IMR-90 (cell line): ENCODE data around the gene SGCE. TPM values are rescaled to one million over a fixed set of nuclear protein-coding genes. Genes with fewer than 3 reads are reported as not detected.

Experiments
- ATAC-seq: fragments of 200-7000 bp; cut with Tn5 transposase; 2 replicates; pipeline ENCODE4 v1.9.1; 2020; ENCODE audit warnings: low read depth, mild to moderate bottlenecking, moderate library complexity
- BruUV-seq: library from RNA; stranded (reverse); fragments of 400-500 nt; replicated peaks from 2 replicates; lab custom pipeline; 2021; lab: Mats Ljungman, UMichigan
- CTCF ChIA-PET: fragments of 300-600 bp; formaldehyde crosslinking; extraction: SDS; loops from one replicate; lab custom pipeline; 2021; ENCODE audit warnings: antibody characterized with exemption; lab: Yijun Ruan, JAX
- POLR2A ChIA-PET: fragments of 300-600 bp; sonication (Branson Sonifier 250); formaldehyde crosslinking; loops from one replicate; lab custom pipeline; 2022; ENCODE audit warnings: antibody characterized with exemption; ENCODE audit not compliant: unreplicated experiment; lab: Charles Lee
- DNase-seq: peaks from one replicate; pipeline ENCODE4 v3.0.0; 2013
- H2AFZ ChIP-seq: replicated peaks from 2 replicates; pipeline ENCODE3; 2013; ENCODE audit warnings: low read length, mild to moderate bottlenecking; ENCODE audit not compliant: poor library complexity
- H2AK5ac ChIP-seq: 2 replicates; pipeline ENCODE4 v1.6.1; 2013; ENCODE audit warnings: low read depth, low read length, inconsistent platforms
- H2AK9ac ChIP-seq: replicated peaks from 2 replicates; pipeline ENCODE3; 2013; ENCODE audit warnings: mild to moderate bottlenecking, low read depth, low read length, moderate library complexity; ENCODE audit not compliant: poor library complexity
- H2BK120ac ChIP-seq: 2 replicates; pipeline ENCODE4 v1.6.1; 2013; ENCODE audit warnings: low read depth, low read length, inconsistent platforms
- H2BK15ac ChIP-seq: 3 replicates; pipeline ENCODE4 v1.6.1; 2013; ENCODE audit warnings: low read depth, low read length, inconsistent platforms
- H2BK20ac ChIP-seq: 2 replicates; pipeline ENCODE4 v1.6.1; 2013; ENCODE audit warnings: low read depth, mild to moderate bottlenecking, inconsistent platforms, low read length, moderate library complexity
- H2BK5ac ChIP-seq: 2 replicates; pipeline ENCODE4 v1.6.1; 2013; ENCODE audit warnings: mild to moderate bottlenecking, low read depth, low read length, inconsistent platforms; ENCODE audit not compliant: poor library complexity, severe bottlenecking
- H3K14ac ChIP-seq: replicated peaks from 2 replicates; pipeline ENCODE4 v1.6.1; 2013; ENCODE audit warnings: low read depth, low read length, inconsistent platforms
- H3K18ac ChIP-seq: 2 replicates; pipeline ENCODE4 v1.6.1; 2013; ENCODE audit warnings: low read depth, low read length, control low read depth
- H3K23ac ChIP-seq: 2 replicates; pipeline ENCODE4 v1.6.1; 2013; ENCODE audit warnings: low read depth, low read length, inconsistent platforms
- H3K27ac ChIP-seq: 2 replicates; pipeline ENCODE4 v1.5.1; 2013; ENCODE audit warnings: mild to moderate bottlenecking, control low read depth, low read length; ENCODE audit not compliant: insufficient read depth
- H3K27me3 ChIP-seq: 2 replicates; pipeline ENCODE4 v1.6.1; 2013; ENCODE audit warnings: low read length; ENCODE audit not compliant: control insufficient read depth, insufficient read depth
- H3K36me3 ChIP-seq: 2 replicates; pipeline ENCODE4 v1.6.1; 2013; ENCODE audit warnings: low read length, mixed read lengths; ENCODE audit not compliant: control insufficient read depth, insufficient read depth
- H3K4ac ChIP-seq: 2 replicates; pipeline ENCODE4 v1.6.1; 2013; ENCODE audit warnings: low read depth, low read length, inconsistent platforms
- H3K4me1 ChIP-seq: 2 replicates; pipeline ENCODE4 v1.6.1; 2013; ENCODE audit warnings: low read length, mixed read lengths; ENCODE audit not compliant: control insufficient read depth, insufficient read depth
- H3K4me2 ChIP-seq: 2 replicates; pipeline ENCODE4 v1.6.1; 2013; ENCODE audit warnings: low read depth, mild to moderate bottlenecking, control low read depth, low read length, moderate library complexity
- H3K4me3 ChIP-seq: 2 replicates; pipeline ENCODE4 v1.5.1; 2013; ENCODE audit warnings: low read depth, mild to moderate bottlenecking, control low read depth, low read length, moderate library complexity; ENCODE audit not compliant: insufficient read depth
- H3K56ac ChIP-seq: 2 replicates; pipeline ENCODE4 v1.6.1; 2013; ENCODE audit warnings: low read length, inconsistent platforms; ENCODE audit not compliant: insufficient read depth; ENCODE audit errors: extremely low read depth
- H3K79me1 ChIP-seq, 2 experiments: 2 replicates each; pipeline ENCODE4 v1.6.1; 2013; ENCODE audit warnings: low read length in 2 of 2, inconsistent platforms in 1 of 2, low read depth in 1 of 2
- H3K9ac ChIP-seq: 2 replicates; pipeline ENCODE4 v1.6.1; 2013; ENCODE audit warnings: low read depth, low read length, control low read depth
- H3K9me1 ChIP-seq: 2 replicates; pipeline ENCODE4 v1.6.1; 2013; ENCODE audit warnings: low read length, inconsistent platforms; ENCODE audit not compliant: insufficient read depth
- H3K9me3 ChIP-seq: 2 replicates; pipeline ENCODE4 v1.6.1; 2013; ENCODE audit warnings: low read length; ENCODE audit not compliant: control insufficient read depth, insufficient read depth
- H4K20me1 ChIP-seq: 2 replicates; pipeline ENCODE4 v1.6.1; 2013; ENCODE audit warnings: low read length, inconsistent platforms; ENCODE audit not compliant: insufficient read depth
- H4K5ac ChIP-seq: 2 replicates; pipeline ENCODE4 v1.6.1; 2013; ENCODE audit warnings: mild to moderate bottlenecking, low read depth, low read length, control low read depth
- H4K8ac ChIP-seq, 2 experiments: 2 replicates each; pipeline ENCODE4 v1.6.1; 2013; ENCODE audit warnings: low read depth in 2 of 2, low read length in 2 of 2, control low read depth in 1 of 2, inconsistent platforms in 1 of 2
- H4K91ac ChIP-seq: 2 replicates; pipeline ENCODE4 v1.6.1; 2013; ENCODE audit warnings: low read depth, low read length, inconsistent platforms; ENCODE audit not compliant: insufficient read depth
- BHLHE40 ChIP-seq: fragments of 150-350 bp; IDR thresholded peaks from 2 replicates; pipeline ENCODE4 v1.6.1; 2016; ENCODE audit warnings: mild to moderate bottlenecking, low read depth, low read length
- CEBPB ChIP-seq: IDR thresholded peaks from 2 replicates; pipeline ENCODE4 v1.6.1; 2012; ENCODE audit warnings: low read depth, low read length, improper control_type of control experiment
- CHD1 ChIP-seq: IDR thresholded peaks from 2 replicates; pipeline ENCODE4 v1.6.1; 2012; ENCODE audit warnings: low read depth, low read length, improper control_type of control experiment
- CTCF ChIP-seq: conservative IDR thresholded peaks from 2 replicates; pipeline ENCODE4 v1.5.1; 2012; ENCODE audit warnings: mild to moderate bottlenecking, low read depth, low read length, improper control_type of control experiment
- ELK1 ChIP-seq: fragments of 150-350 bp; IDR thresholded peaks from 2 replicates; pipeline ENCODE4 v1.6.1; 2016; ENCODE audit warnings: low read depth, mild to moderate bottlenecking, low read length, moderate library complexity, borderline replicate concordance
- FOS ChIP-seq: fragments of 150-350 bp; IDR thresholded peaks from 2 replicates; pipeline ENCODE4 v1.6.1; 2016; ENCODE audit warnings: low read depth, low read length
- MAFK ChIP-seq: IDR thresholded peaks from 2 replicates; pipeline ENCODE4 v1.6.1; 2012; ENCODE audit warnings: low read depth, low read length, improper control_type of control experiment
- MAZ ChIP-seq: IDR thresholded peaks from 2 replicates; pipeline ENCODE4 v1.6.1; 2012; ENCODE audit warnings: low read depth, mild to moderate bottlenecking, low read length, improper control_type of control experiment, moderate library complexity, borderline replicate concordance
- MXI1 ChIP-seq: IDR thresholded peaks from 2 replicates; pipeline ENCODE4 v1.6.1; 2012; ENCODE audit warnings: low read depth, mild to moderate bottlenecking, low read length, moderate library complexity, borderline replicate concordance
- NFE2L2 ChIP-seq: fragments of 150-350 bp; IDR thresholded peaks from 2 replicates; pipeline ENCODE4 v1.6.1; 2016; ENCODE audit warnings: low read depth, mild to moderate bottlenecking, low read length
- POLR2A ChIP-seq: IDR thresholded peaks from 2 replicates; pipeline ENCODE4 v1.6.1; 2012; ENCODE audit warnings: mild to moderate bottlenecking, low read depth, low read length
- RAD21 ChIP-seq: IDR thresholded peaks from 2 replicates; pipeline ENCODE4 v1.6.1; 2012; ENCODE audit warnings: low read length, improper control_type of control experiment
- RCOR1 ChIP-seq: IDR thresholded peaks from 2 replicates; pipeline ENCODE4 v1.6.1; 2012; ENCODE audit warnings: mild to moderate bottlenecking, low read length, improper control_type of control experiment; ENCODE audit not compliant: insufficient replicate concordance
- RFX5 ChIP-seq: IDR thresholded peaks from 2 replicates; pipeline ENCODE4 v1.8.0; 2012; ENCODE audit warnings: low read depth, mild to moderate bottlenecking, low read length, moderate library complexity
- SMC3 ChIP-seq: fragments of 150-350 bp; IDR thresholded peaks from 2 replicates; pipeline ENCODE4 v1.6.1; 2016; ENCODE audit warnings: low read depth, mild to moderate bottlenecking, antibody characterized with exemption, low read length, moderate library complexity
- USF2 ChIP-seq: fragments of 150-350 bp; IDR thresholded peaks from 2 replicates; pipeline ENCODE4 v1.6.1; 2017; ENCODE audit warnings: mild to moderate bottlenecking, antibody characterized with exemption, low read length, low read depth
- WGBS, 2 experiments: methylation state at CpG; one replicate each; pipeline versions ENCODE4 v1.1.5 to v1.1.7; 2013; ENCODE audit warnings: missing lambda C conversion rate in 2 of 2; ENCODE audit not compliant: insufficient read length in 1 of 2; ENCODE audit errors: extremely low coverage in 2 of 2; 5-methylcytosine and 5-hydroxymethylcytosine counted together
- dilution Hi-C: fragments of 300-500 bp; cut with HindIII; formaldehyde crosslinking; loops from one replicate; pipeline ENCODE4 v1.14.3; 2018; ENCODE audit warnings: low sequenced_read_pairs; ENCODE audit not compliant: unreplicated experiment
- in situ Hi-C: fragments of 300-500 bp; cut with MboI; formaldehyde crosslinking; loops from 3 replicates; pipeline ENCODE4 v1.14.3; 2019; ENCODE audit warnings: low sequenced_read_pairs, inconsistent platforms, mixed read lengths
- intact Hi-C: fragments of 100-400 bp; cut with micrococcal nuclease; formaldehyde crosslinking; loops from 2 replicates; pipeline ENCODE4 v1.10.0; 2022
- polyA plus RNA-seq, 3 experiments: library from polyadenylated mRNA; depleted of rRNA; stranded (reverse); fragments of >200 nt; gene quantifications; 2 replicates each; pipeline ENCODE4 v1.2.3, GENCODE V29; 2012; ENCODE audit warnings: low replicate concordance in 1 of 3
- total RNA-seq: library from RNA; depleted of rRNA; stranded (reverse); fragments of >200 nt; gene quantifications from 2 replicates; pipeline ENCODE4 v1.2.3, GENCODE V29; 2012

The SGCE gene
- total and polyA plus RNA-seq, 2 of the 4 experiments (the other 2 are of a cell fraction) = 39.4 to 40.5 TPM

- TF ChIP-seq CEBPB (no peak), NFE2L2 (no peak), USF2 (no peak), FOS (no peak), MAFK (no peak), MAZ (no peak), MXI1 (no peak), RAD21 (no peak), BHLHE40 (no peak), SMC3 (no peak), RFX5 (no peak), ELK1 (no peak), CHD1 (no peak), CTCF (no peak), POLR2A (no peak), RCOR1 (no peak)
- Histone ChIP-seq H4K91ac (no peak overlapping the region), H3K56ac (no peak overlapping the region), H3K9me1 (no peaks in the 10 kb centered on the region; the same call in 1 of the 2 replicates), H3K79me1 (no peaks in the 10 kb centered on the region; a peak in 1 of 4 replicates), H2AK9ac (no peak overlapping the region), H4K5ac (no peak overlapping the region), H2BK120ac (no peak overlapping the region), H3K36me3 (no peaks in the 10 kb centered on the region), H2BK5ac (no peak overlapping the region), H3K14ac (no peak overlapping the region), H3K4me2 (no peak overlapping the region), H2BK15ac (no peak overlapping the region), H3K4me1 (no peaks in the 10 kb centered on the region), H2AK5ac (no peak overlapping the region), H3K27ac (no peak overlapping the region), H3K4me3 (no peak overlapping the region), H3K9me3 (no peaks in the 10 kb centered on the region), H4K8ac (no peak overlapping the region), H4K20me1 (no peaks in the 10 kb centered on the region), H3K9ac (no peak overlapping the region), H2AFZ (no peak overlapping the region), H3K23ac (no peak overlapping the region), H3K4ac (no peak overlapping the region), H3K18ac (no peak overlapping the region), H2BK20ac (no peak overlapping the region), H3K27me3 (no peaks in the 10 kb centered on the region)
- DNase-seq (no peak), ATAC-seq (no peak)
- no CpG with 5 or more reads among the region's 2 CpGs for WGBS, 2 experiments
- BruUV-seq = no TSS peak
- in situ Hi-C loops = no loop called here
- intact Hi-C loops = no loop called here
- ChIA-PET CTCF (no interaction called here), POLR2A (no interaction called here)
- dilution Hi-C loops = no loop called here
These were observed 46.4 kb downstream of the SGCE start for GRCh38 chr7:94609561-94609960.
